Measurements from ENCODE around the gene PRKCA. TPM values are rescaled to one million over a fixed set of nuclear protein-coding genes. Genes with fewer than 3 reads are reported as not detected.

The PRKCA gene
- total and polyA plus RNA-seq, 10 of the 15 experiments (the other 5 are each of a cell fraction or from before 2014, with no cell fraction given): 0.11 to 14.6 (median 0.72) TPM

GRCh38 chr17:66531851-66532295, 229.5 kb downstream of the PRKCA start:
- Histone ChIP-seq H3K9ac (ENCODE audit: control insufficient read depth, insufficient read depth, low read length) (no peak overlapping the region), H3K27me3 (replicated peaks in 1 of 2; ENCODE audit: control insufficient read depth in 2 of 2, insufficient read depth in 2 of 2, low read length in 1 of 2) (no peaks in the 10 kb centered on the region), H3K36me3 (ENCODE audit: control insufficient read depth in 2 of 2, insufficient read depth in 2 of 2, low read length in 1 of 2) (no peaks in the 10 kb centered on the region), H3K27ac (ENCODE audit: control insufficient read depth, insufficient read depth) (no peak overlapping the region), H3K4me1 (ENCODE audit: control insufficient read depth, insufficient read depth, low read length) (no peaks in the 10 kb centered on the region), H4K20me1 (ENCODE audit: control insufficient read depth, insufficient read depth) (no peaks in the 10 kb centered on the region), H3K79me2 (ENCODE audit: control insufficient read depth, insufficient read depth, low read length) (no peaks in the 10 kb centered on the region), H3K4me3 (no peak overlapping the region), H3K4me2 (ENCODE audit: control insufficient read depth, insufficient read depth) (no peak overlapping the region), H3K9me3 (replicated peaks; ENCODE audit: control insufficient read depth, insufficient read depth, low read length) (no peaks in the 10 kb centered on the region), H2AFZ (ENCODE audit: control insufficient read depth, low read depth, low read length) (no peak overlapping the region)
- RAD21 ChIA-PET (ENCODE audit: unreplicated experiment): interaction anchor here (0.7 kb wide), 1 partner anchor 159 kb away, joined by 3 read pairs; no protein-coding TSS in a partner anchor
- FAIRE-seq: no peak
- TF ChIP-seq KDM1A (IDR thresholded peaks at IDR 0.05; ENCODE audit: borderline replicate concordance) (no peak), CTCF (IDR thresholded peaks at IDR 0.05 in 2 of 3, conservative IDR thresholded peaks at IDR 0.05 in 1 of 3; ENCODE audit: control insufficient read depth in 2 of 3, extremely low read depth in 1 of 3, insufficient read depth in 1 of 3, low read depth in 3 of 3, low read length in 3 of 3) (no peak)
- no peak for ATAC-seq
- intact Hi-C loops (cut with micrococcal nuclease; ENCODE audit: unreplicated experiment): no loop called here
- in situ Hi-C loops (cut with MboI): no loop called here
- no peak for DNase-seq (ENCODE audit: low read depth, low spot score)
- SMC1A ChIA-PET (ENCODE audit: uncharacterized antibody, unreplicated experiment): interaction anchor here (0.6 kb wide), 1 partner anchor 266 kb away, joined by 3 read pairs; no protein-coding TSS in a partner anchor
- CTCF ChIA-PET: interaction anchor here (0.6 kb wide), 1 partner anchor 198 kb away, joined by 3 read pairs; no protein-coding TSS in a partner anchor
- WGBS (ENCODE audit: insufficient coverage, insufficient replicate concordance, low lambda C conversion rate, missing lambda C conversion rate): 51% methylated on average over 5 of the region's 5 CpGs
- POLR2A ChIA-PET: no interaction called here
- no TSS peak for BruUV-seq (replicated peaks)

- TF ChIP-seq RUNX3 (IDR thresholded peaks at IDR 0.05; ENCODE audit: low read length): no peak
- TF ChIP-seq SP1 (IDR thresholded peaks at IDR 0.05; ENCODE audit: low read depth, low read length): no peak
- no peak for TF ChIP-seq IRF4 (IDR thresholded peaks at IDR 0.05; ENCODE audit: low read depth, low read length)
- TF ChIP-seq TBL1XR1 (IDR thresholded peaks at IDR 0.05; ENCODE audit: low read depth, low read length): no peak
- no peak for TF ChIP-seq HCFC1 (IDR thresholded peaks at IDR 0.05; ENCODE audit: low read length)
- TF ChIP-seq, protein P1, sequence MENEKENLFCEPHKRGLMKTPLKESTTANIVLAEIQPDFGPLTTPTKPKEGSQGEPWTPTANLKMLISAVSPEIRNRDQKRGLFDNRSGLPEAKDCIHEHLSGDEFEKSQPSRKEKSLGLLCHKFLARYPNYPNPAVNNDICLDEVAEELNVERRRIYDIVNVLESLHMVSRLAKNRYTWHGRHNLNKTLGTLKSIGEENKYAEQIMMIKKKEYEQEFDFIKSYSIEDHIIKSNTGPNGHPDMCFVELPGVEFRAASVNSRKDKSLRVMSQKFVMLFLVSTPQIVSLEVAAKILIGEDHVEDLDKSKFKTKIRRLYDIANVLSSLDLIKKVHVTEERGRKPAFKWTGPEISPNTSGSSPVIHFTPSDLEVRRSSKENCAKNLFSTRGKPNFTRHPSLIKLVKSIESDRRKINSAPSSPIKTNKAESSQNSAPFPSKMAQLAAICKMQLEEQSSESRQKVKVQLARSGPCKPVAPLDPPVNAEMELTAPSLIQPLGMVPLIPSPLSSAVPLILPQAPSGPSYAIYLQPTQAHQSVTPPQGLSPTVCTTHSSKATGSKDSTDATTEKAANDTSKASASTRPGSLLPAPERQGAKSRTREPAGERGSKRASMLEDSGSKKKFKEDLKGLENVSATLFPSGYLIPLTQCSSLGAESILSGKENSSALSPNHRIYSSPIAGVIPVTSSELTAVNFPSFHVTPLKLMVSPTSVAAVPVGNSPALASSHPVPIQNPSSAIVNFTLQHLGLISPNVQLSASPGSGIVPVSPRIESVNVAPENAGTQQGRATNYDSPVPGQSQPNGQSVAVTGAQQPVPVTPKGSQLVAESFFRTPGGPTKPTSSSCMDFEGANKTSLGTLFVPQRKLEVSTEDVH (IDR thresholded peaks at IDR 0.05; ENCODE audit: low read depth, partially characterized antibody): no peak
- TF ChIP-seq LARP7 (IDR thresholded peaks at IDR 0.05): no peak
- no peak for TF ChIP-seq EP300 (IDR thresholded peaks at IDR 0.05; ENCODE audit: borderline replicate concordance in 1 of 2, control insufficient read depth in 1 of 2, low read depth in 2 of 2, low read length in 2 of 2)
- no peak for TF ChIP-seq E4F1 (IDR thresholded peaks at IDR 0.05; ENCODE audit: borderline replicate concordance, partially characterized antibody)
- Histone ChIP-seq H3K4me1 (ENCODE audit: control insufficient read depth, insufficient read depth, low read length) (no peaks in the 10 kb centered on the region), H3K4me2 (ENCODE audit: control insufficient read depth, insufficient read depth) (no peak overlapping the region), H3K79me2 (ENCODE audit: control insufficient read depth, insufficient read depth, low read length) (no peaks in the 10 kb centered on the region), H3K27ac (ENCODE audit: control insufficient read depth, insufficient read depth) (no peak overlapping the region), H2AFZ (ENCODE audit: control insufficient read depth, low read depth, low read length) (no peak overlapping the region), H3K9me3 (replicated peaks; ENCODE audit: control insufficient read depth, insufficient read depth, low read length) (no peaks in the 10 kb centered on the region), H4K20me1 (ENCODE audit: control insufficient read depth, insufficient read depth) (no peaks in the 10 kb centered on the region), H3K4me3 (no peak overlapping the region), H3K9ac (ENCODE audit: control insufficient read depth, insufficient read depth, low read length) (no peak overlapping the region), H3K36me3 (ENCODE audit: control insufficient read depth in 2 of 2, insufficient read depth in 2 of 2, low read length in 1 of 2) (no peaks in the 10 kb centered on the region), H3K27me3 (replicated peaks in 1 of 2; ENCODE audit: control insufficient read depth in 2 of 2, insufficient read depth in 2 of 2, low read length in 1 of 2) (no peaks in the 10 kb centered on the region)
- in situ Hi-C loops (cut with MboI) (no loop called here), intact Hi-C loops (cut with micrococcal nuclease; ENCODE audit: unreplicated experiment) (no loop called here)
- DNase-seq (ENCODE audit: low read depth, low spot score) (no peak), ATAC-seq (no peak), FAIRE-seq (no peak)
- SMC1A ChIA-PET (ENCODE audit: uncharacterized antibody, unreplicated experiment): no interaction called here
- POLR2A ChIA-PET: no interaction called here
- RAD21 ChIA-PET (ENCODE audit: unreplicated experiment): no interaction called here
- no TSS peak for BruUV-seq (replicated peaks)
- WGBS (ENCODE audit: insufficient coverage, insufficient replicate concordance, low lambda C conversion rate, missing lambda C conversion rate): 75% methylated on average over 9 of the region's 9 CpGs
- CTCF ChIA-PET: no interaction called here
Measured at GRCh38 chr17:66533572-66533971, 231.2 kb downstream of the PRKCA start.

All from GM12878 (cell line).